Measurements from ENCODE around the gene UVRAG.

Gene UVRAG

GRCh38 chr11:76025068-76025467 is 210.1 kb downstream of the UVRAG start:
- no peak overlapping the region for H3K9ac ChIP-seq (ENCODE audit: low read depth, low read length, poor library complexity)

DNA sequence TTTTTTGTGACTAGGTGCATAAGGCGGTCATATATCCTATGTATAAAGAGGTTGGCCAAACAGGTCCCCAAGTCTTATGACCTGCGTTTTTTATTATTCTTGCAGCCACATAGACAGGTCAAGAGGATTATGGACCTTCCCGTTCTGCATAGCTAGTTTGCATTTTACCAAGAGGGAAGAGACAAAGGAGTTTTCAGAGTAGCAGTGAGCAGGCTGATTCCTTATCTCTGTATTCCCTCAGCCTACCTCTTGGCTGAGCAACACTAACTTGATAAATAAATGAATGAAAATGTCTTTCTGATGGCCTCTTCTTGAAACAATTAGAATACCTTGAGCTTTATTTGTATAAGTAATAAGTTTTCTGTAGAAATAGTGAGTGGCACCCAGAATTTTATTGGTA is 210.8 kb downstream of the UVRAG start:
- WGBS, 2 donors (ENCODE audit: extremely low coverage in 2 of 2, insufficient read length in 2 of 2, insufficient replicate concordance in 1 of 2) = no CpG with 5 or more reads among the region's 3 CpGs
- Histone ChIP-seq H2BK12ac (ENCODE audit: low read length) (no peak overlapping the region), H3K4me2 (ENCODE audit: insufficient read depth, low read length, poor library complexity, severe bottlenecking) (no peak overlapping the region), H3K27me3 (ENCODE audit: control insufficient read depth in 3 of 3, insufficient read depth in 3 of 3, low read depth in 1 of 3, low read length in 3 of 3) (no peaks in the 10 kb centered on the region), H3K36me3 (replicated peaks in 1 of 2; ENCODE audit: control insufficient read depth in 2 of 2, insufficient read depth in 2 of 2, low read length in 2 of 2) (peaks cover 1 to 11% of the 10 kb centered on the region in 2 donors), H3K4me1 (ENCODE audit: control insufficient read depth in 2 of 2, insufficient read depth in 1 of 2, low read depth in 1 of 2, low read length in 2 of 2) (peaks cover 2 to 4% of the 10 kb centered on the region in 2 donors), H4K91ac (ENCODE audit: low read depth, low read length, poor library complexity) (no peak overlapping the region), H2AK5ac (ENCODE audit: low read depth, low read length) (no peak overlapping the region), H2BK15ac (ENCODE audit: low read length) (no peak overlapping the region), H3K79me1 (ENCODE audit: low read depth, low read length) (no peaks in the 10 kb centered on the region), H3K4me3 (ENCODE audit: low read length in 2 of 2) (no peak overlapping the region), H2BK5ac (ENCODE audit: low read length) (no peak overlapping the region), H3K18ac (ENCODE audit: low read length) (no peak overlapping the region), H4K8ac (ENCODE audit: low read depth, low read length) (no peak overlapping the region), H3K23ac (ENCODE audit: low read depth, low read length, poor library complexity) (no peak overlapping the region), H3K14ac (ENCODE audit: low read length) (no peak overlapping the region), H2BK120ac (ENCODE audit: low read depth, low read length) (no peak overlapping the region), H3K9ac (ENCODE audit: low read depth, low read length, poor library complexity) (no peak overlapping the region), H3K27ac (replicated peaks; ENCODE audit: low read length) (no peak overlapping the region), H3K9me3 (replicated peaks in 1 of 2; ENCODE audit: control insufficient read depth in 2 of 2, insufficient read depth in 1 of 2, low read depth in 1 of 2, low read length in 2 of 2) (peaks cover 1 to 10% of the 10 kb centered on the region in 2 donors), H3K4ac (ENCODE audit: low read length) (no peak overlapping the region), H2AFZ (ENCODE audit: low read length) (no peak overlapping the region)
- no peak for DNase-seq (ENCODE audit: low spot score)

More at GRCh38 chr11:76025068-76025467, 210.1 kb downstream of the UVRAG start:
- Histone ChIP-seq H3K14ac (ENCODE audit: low read length) (no peak overlapping the region), H2AK5ac (ENCODE audit: low read depth, low read length) (no peak overlapping the region), H2BK120ac (ENCODE audit: low read depth, low read length) (no peak overlapping the region), H4K91ac (ENCODE audit: low read depth, low read length, poor library complexity) (no peak overlapping the region), H3K4me1 (ENCODE audit: control insufficient read depth in 2 of 2, insufficient read depth in 1 of 2, low read depth in 1 of 2, low read length in 2 of 2) (peaks cover 2 to 4% of the 10 kb centered on the region in 2 donors), H3K27ac (replicated peaks; ENCODE audit: low read length) (no peak overlapping the region), H2AFZ (ENCODE audit: low read length) (no peak overlapping the region), H3K4ac (ENCODE audit: low read length) (no peak overlapping the region), H4K8ac (ENCODE audit: low read depth, low read length) (no peak overlapping the region), H3K79me1 (ENCODE audit: low read depth, low read length) (no peaks in the 10 kb centered on the region), H2BK15ac (ENCODE audit: low read length) (no peak overlapping the region), H3K4me3 (ENCODE audit: low read length in 2 of 2) (no peak overlapping the region), H2BK5ac (ENCODE audit: low read length) (no peak overlapping the region), H3K27me3 (ENCODE audit: control insufficient read depth in 3 of 3, insufficient read depth in 3 of 3, low read depth in 1 of 3, low read length in 3 of 3) (no peaks in the 10 kb centered on the region), H3K4me2 (ENCODE audit: insufficient read depth, low read length, poor library complexity, severe bottlenecking) (no peak overlapping the region), H2BK12ac (ENCODE audit: low read length) (no peak overlapping the region), H3K36me3 (replicated peaks in 1 of 2; ENCODE audit: control insufficient read depth in 2 of 2, insufficient read depth in 2 of 2, low read length in 2 of 2) (peaks cover 2 to 19% of the 10 kb centered on the region in 2 donors), H3K23ac (ENCODE audit: low read depth, low read length, poor library complexity) (no peak overlapping the region), H3K18ac (ENCODE audit: low read length) (no peak overlapping the region), H3K9me3 (replicated peaks in 1 of 2; ENCODE audit: control insufficient read depth in 2 of 2, insufficient read depth in 1 of 2, low read depth in 1 of 2, low read length in 2 of 2) (peaks cover 2 to 10% of the 10 kb centered on the region in 2 donors)
- no CpG with 5 or more reads among the region's 1 CpG for WGBS, 2 donors (ENCODE audit: extremely low coverage in 2 of 2, insufficient read length in 2 of 2, insufficient replicate concordance in 1 of 2)
- DNase-seq (ENCODE audit: low spot score) = no peak

- H2AFZ ChIP-seq (ENCODE audit: low read length) = no peak overlapping the region
- no peak overlapping the region for H2BK5ac ChIP-seq (ENCODE audit: low read length)
- H4K91ac ChIP-seq (ENCODE audit: low read depth, low read length, poor library complexity) = no peak overlapping the region
- no peak overlapping the region for H2AK5ac ChIP-seq (ENCODE audit: low read depth, low read length)
- H3K4me2 ChIP-seq (ENCODE audit: insufficient read depth, low read length, poor library complexity, severe bottlenecking) = no peak overlapping the region
- H3K4ac ChIP-seq (ENCODE audit: low read length) = no peak overlapping the region
- no peak overlapping the region for H2BK120ac ChIP-seq (ENCODE audit: low read depth, low read length)
- H3K27ac ChIP-seq (replicated peaks; ENCODE audit: low read length) = no peak overlapping the region
- no peak overlapping the region for H2BK15ac ChIP-seq (ENCODE audit: low read length)
- H3K23ac ChIP-seq (ENCODE audit: low read depth, low read length, poor library complexity) = no peak overlapping the region
- H2BK12ac ChIP-seq (ENCODE audit: low read length) = no peak overlapping the region
- no peak overlapping the region for H3K18ac ChIP-seq (ENCODE audit: low read length)
- DNase-seq (ENCODE audit: low spot score) = no peak
- H3K4me1 ChIP-seq (ENCODE audit: control insufficient read depth in 2 of 2, insufficient read depth in 1 of 2, low read depth in 1 of 2, low read length in 2 of 2) = peaks cover 2 to 4% of the 10 kb centered on the region in 2 donors
- H3K9me3 ChIP-seq (replicated peaks in 1 of 2; ENCODE audit: control insufficient read depth in 2 of 2, insufficient read depth in 1 of 2, low read depth in 1 of 2, low read length in 2 of 2) = peaks cover 0 to 10% of the 10 kb centered on the region in 2 donors
- H3K27me3 ChIP-seq (ENCODE audit: control insufficient read depth in 3 of 3, insufficient read depth in 3 of 3, low read depth in 1 of 3, low read length in 3 of 3) = no peaks in the 10 kb centered on the region
- H3K79me1 ChIP-seq (ENCODE audit: low read depth, low read length) = no peaks in the 10 kb centered on the region
- H3K14ac ChIP-seq (ENCODE audit: low read length) = no peak overlapping the region
- H3K36me3 ChIP-seq (replicated peaks in 1 of 2; ENCODE audit: control insufficient read depth in 2 of 2, insufficient read depth in 2 of 2, low read length in 2 of 2) = peaks cover 0 to 7% of the 10 kb centered on the region in 2 donors
- no peak overlapping the region for H3K4me3 ChIP-seq (ENCODE audit: low read length in 2 of 2)
- H4K8ac ChIP-seq (ENCODE audit: low read depth, low read length) = no peak overlapping the region
- H3K9ac ChIP-seq (ENCODE audit: low read depth, low read length, poor library complexity) = no peak overlapping the region
These were observed 211.3 kb downstream of the UVRAG start for GRCh38 chr11:76026281-76026680.

GRCh38 chr11:76026862-76027261 is 211.9 kb downstream of the UVRAG start:
- Histone ChIP-seq H3K4me1 (ENCODE audit: control insufficient read depth in 2 of 2, insufficient read depth in 1 of 2, low read depth in 1 of 2, low read length in 2 of 2) (peaks cover 2 to 4% of the 10 kb centered on the region in 2 donors), H2BK15ac (ENCODE audit: low read length) (no peak overlapping the region), H3K9me3 (replicated peaks in 1 of 2; ENCODE audit: control insufficient read depth in 2 of 2, insufficient read depth in 1 of 2, low read depth in 1 of 2, low read length in 2 of 2) (peaks cover 0 to 10% of the 10 kb centered on the region in 2 donors), H3K23ac (ENCODE audit: low read depth, low read length, poor library complexity) (no peak overlapping the region), H4K8ac (ENCODE audit: low read depth, low read length) (no peak overlapping the region), H3K4me2 (ENCODE audit: insufficient read depth, low read length, poor library complexity, severe bottlenecking) (no peak overlapping the region), H3K79me1 (ENCODE audit: low read depth, low read length) (no peaks in the 10 kb centered on the region), H2BK12ac (ENCODE audit: low read length) (no peak overlapping the region), H3K14ac (ENCODE audit: low read length) (no peak overlapping the region), H3K27ac (replicated peaks; ENCODE audit: low read length) (no peak overlapping the region), H2AK5ac (ENCODE audit: low read depth, low read length) (no peak overlapping the region), H3K4ac (ENCODE audit: low read length) (no peak overlapping the region), H2BK120ac (ENCODE audit: low read depth, low read length) (no peak overlapping the region), H3K18ac (ENCODE audit: low read length) (no peak overlapping the region), H3K36me3 (replicated peaks in 1 of 2; ENCODE audit: control insufficient read depth in 2 of 2, insufficient read depth in 2 of 2, low read length in 2 of 2) (peaks cover 0 to 7% of the 10 kb centered on the region in 2 donors), H4K91ac (ENCODE audit: low read depth, low read length, poor library complexity) (no peak overlapping the region), H2BK5ac (ENCODE audit: low read length) (no peak overlapping the region), H2AFZ (ENCODE audit: low read length) (no peak overlapping the region), H3K4me3 (ENCODE audit: low read length in 2 of 2) (no peak overlapping the region), H3K9ac (ENCODE audit: low read depth, low read length, poor library complexity) (no peak overlapping the region), H3K27me3 (ENCODE audit: control insufficient read depth in 3 of 3, insufficient read depth in 3 of 3, low read depth in 1 of 3, low read length in 3 of 3) (no peaks in the 10 kb centered on the region)
- no peak for DNase-seq (ENCODE audit: low spot score)
- WGBS, 2 donors (ENCODE audit: extremely low coverage in 2 of 2, insufficient read length in 2 of 2, insufficient replicate concordance in 1 of 2) = no CpG with 5 or more reads among the region's 1 CpG

Data from neuronal stem cell (in vitro differentiated cells).